HG03571 (cell line): ENCODE results near the gene CHAF1A.

Source experiments
- ATAC-seq: cut with Tn5 transposase; IDR thresholded peaks from one replicate; pipeline ENCODE4 v1.9.1; 2021; ENCODE audit not compliant: unreplicated experiment

CHAF1A gene

DNA sequence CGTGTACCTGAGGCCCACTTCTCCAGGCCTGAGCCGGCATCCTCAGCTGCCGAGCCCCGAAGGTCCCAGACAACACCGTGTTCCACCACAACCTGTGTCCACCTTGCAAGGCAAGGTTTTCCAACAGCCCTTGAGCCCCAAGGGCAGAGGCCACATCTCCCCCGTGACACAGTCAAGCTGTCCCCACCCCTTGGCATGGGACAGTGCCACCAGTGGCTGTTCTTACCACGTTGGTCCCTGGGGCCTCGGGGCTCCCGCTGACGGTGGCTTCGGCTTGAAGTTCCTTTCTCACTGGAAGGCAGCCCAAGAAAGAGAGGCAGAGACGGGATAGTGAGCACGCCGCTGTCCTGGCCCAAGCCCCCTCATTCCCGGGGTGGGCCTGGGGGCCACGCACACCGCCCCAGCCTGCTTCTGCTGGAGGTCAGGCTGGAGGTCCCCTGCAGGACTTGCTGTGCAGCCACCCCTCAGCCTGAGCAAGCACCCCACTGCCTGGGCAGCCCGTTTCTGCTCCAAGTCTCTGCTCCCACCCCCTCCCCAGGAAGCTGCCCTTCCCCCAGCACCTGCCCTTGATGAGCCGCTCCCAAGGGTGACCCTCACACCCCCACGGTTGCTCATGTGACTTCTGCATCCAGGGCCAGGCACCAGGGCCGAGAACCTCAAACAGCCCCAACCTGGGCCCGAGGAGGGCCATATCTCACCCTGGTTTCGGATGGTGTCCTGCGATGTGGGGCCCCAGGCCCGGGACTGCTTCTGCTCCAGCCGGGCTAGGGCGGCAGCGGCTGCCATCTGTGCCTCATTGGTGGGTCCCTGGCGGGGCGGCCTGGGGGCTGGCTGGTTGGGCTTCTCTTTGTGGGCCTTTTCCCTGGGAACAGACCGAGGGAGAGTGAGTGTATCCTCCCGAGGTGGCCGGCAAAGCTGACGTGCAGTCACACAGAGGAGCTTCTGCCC is 51.1 kb downstream of the CHAF1A start:
- no peak for ATAC-seq

GRCh38 chr19:4454747-4455718 is 52.6 kb downstream of the CHAF1A start:
- no peak for ATAC-seq

DNA sequence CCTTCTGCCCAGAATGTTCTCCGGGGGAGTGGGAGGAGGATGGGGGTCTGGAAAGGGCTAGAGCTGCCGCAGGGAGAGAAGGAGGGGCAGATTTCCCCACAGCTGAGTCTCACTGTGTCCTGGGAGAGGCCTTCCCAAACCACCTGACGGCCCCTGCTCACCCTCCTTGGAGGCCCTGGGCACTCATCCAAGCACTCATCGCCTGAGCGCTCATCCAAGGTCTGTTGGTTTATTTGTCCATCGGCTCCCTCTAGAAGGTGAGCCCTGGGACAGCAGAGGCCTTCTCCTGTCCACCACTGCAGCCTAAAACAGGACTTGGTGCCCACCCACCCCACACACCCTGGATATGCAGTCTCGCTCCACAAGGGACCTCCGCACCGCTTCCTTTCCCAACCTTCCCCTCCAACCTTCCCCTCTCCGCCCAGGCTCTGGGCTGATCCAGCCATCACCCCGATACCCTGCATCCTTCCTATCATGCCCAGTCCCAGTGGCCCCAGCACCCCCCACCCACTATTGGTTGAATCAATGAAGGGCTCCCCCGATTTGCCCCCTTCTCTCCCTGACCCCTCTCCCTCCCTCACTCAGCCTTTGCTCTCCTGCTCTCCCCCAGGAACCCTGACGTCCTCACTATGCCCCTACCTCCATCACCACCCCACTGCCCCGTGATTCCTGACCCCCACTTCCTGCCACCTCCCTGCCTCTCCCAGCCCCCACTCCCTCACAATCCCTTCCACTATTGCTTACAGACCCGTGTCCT is 53.5 kb downstream of the CHAF1A start:
- no peak for ATAC-seq

DNA sequence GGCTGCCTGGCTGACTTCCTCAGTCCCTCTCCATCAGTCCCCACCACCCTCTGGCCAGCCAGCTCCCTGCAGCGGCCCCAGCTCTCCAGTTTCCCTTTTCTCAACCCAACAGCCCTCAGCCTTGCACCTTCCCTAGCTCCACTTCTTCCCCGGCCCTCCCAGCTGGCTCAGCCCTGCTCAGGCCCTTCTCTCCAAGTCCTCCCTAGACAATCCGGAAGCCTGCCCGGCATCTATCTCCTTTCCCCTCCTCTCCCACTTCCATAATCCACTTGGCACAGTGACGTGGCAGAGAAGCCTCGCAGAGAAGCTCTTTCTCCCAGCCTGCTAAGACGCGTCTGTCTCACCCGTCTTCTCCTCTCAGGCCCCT is 54.0 kb downstream of the CHAF1A start:
- no peak for ATAC-seq

DNA sequence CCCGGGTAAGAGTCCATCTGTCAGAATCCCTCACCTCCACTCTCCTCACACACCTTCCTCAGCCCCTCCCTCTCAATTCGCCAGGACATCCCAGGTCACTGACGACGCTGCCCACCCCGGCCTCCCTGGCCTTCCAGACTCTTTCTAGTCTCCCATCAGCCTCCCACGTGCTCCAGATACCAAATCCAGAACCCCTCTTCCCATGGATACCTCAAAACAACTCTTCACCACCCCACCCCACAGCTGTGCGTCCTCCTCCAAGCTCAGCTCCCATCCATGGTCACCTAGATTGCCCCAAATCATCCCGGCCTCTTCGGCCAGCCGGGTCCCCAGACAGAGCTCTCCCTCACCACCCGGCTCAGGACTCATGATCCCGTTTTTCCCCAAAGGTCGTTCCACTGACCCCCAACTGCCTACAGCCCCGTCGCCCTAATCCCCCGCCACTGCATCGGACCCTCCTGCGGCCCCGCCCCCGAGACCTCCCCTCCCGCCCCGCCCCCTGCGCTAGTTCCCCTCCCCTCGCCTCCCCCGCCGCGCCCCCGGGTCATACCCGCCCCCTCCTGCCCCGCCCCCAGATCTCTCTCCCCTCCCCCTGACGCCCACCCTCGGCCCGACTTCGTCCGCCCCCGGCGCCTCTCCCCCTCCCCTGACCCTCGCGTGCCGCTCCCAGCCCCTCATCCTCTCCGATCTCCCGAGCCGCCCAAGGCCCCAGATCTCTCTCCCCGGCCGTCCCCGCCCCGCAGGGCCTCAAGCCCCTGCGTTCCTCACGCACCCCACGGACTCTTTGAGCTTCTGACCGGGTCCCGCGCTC is 54.6 kb downstream of the CHAF1A start:
- ATAC-seq, result no peak

GRCh38 chr19:4457654-4458395 is 55.4 kb downstream of the CHAF1A start, which contains the start of gene UBXN6:
TSS of gene UBXN6 (minus strand) at chr19:4457794. CDS start at chr19:4457697, 97 bp downstream.
- peak; percentile 79 for ATAC-seq

- ATAC-seq, result no peak
These were observed 62.6 kb downstream of the CHAF1A start for GRCh38 chr19:4464815-4465581.

DNA sequence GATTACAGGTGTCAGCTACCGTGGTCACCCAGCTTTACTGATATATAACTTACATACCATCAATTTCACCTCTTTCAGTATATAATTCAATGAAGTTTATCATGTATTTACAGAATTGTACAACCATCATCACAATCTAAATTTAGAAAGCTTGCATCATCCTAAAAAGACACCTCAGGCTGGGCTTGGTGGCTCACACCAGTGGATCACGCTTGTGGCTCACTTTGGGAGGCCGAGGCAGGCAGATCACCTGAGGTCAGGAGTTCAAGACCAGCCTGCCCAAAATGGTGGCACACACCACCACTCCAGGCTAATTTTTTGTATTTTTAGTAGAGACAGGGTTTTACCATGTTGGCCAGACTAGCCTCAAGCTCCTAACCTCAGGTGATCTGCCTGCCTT is 65.4 kb downstream of the CHAF1A start:
- ATAC-seq, result no peak

DNA sequence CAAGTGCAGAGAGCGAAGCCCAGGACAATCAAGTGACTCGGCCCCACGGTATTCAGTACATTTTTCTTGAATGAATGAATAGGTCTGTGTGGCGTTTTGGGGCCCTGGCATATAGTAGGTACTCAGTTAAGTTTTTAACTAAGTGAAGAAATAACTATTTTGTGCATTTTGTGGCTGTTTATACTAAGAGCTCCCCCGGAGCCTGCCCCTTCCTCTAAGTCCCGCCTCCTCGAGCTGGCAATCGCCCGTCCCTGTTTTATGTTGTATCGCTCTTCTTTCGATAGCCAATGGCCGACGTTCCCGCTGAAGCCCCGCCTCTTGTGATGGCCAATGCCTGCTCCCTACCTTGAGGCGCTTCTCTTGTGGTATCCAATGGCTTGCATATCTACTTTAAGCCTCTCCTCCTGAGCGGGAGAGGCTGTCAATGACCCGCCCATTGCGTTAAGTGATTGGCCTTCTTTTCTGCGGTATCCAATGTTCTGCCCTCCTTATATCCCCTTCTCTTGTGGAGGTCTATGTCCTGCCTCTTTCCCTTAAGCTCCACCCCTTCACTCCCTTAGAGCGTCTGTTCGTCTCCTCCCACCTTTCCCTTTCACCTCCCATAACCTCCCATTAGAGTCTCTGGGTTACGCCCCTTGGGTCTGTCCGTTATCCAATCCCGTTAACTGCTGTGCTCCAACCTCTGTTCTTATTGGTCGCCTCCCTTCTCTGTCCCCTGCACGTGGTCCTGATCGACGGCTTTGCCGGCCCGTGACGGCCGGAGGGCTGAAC is 69.1 kb downstream of the CHAF1A start:
- ATAC-seq, result peak; percentile 67

DNA sequence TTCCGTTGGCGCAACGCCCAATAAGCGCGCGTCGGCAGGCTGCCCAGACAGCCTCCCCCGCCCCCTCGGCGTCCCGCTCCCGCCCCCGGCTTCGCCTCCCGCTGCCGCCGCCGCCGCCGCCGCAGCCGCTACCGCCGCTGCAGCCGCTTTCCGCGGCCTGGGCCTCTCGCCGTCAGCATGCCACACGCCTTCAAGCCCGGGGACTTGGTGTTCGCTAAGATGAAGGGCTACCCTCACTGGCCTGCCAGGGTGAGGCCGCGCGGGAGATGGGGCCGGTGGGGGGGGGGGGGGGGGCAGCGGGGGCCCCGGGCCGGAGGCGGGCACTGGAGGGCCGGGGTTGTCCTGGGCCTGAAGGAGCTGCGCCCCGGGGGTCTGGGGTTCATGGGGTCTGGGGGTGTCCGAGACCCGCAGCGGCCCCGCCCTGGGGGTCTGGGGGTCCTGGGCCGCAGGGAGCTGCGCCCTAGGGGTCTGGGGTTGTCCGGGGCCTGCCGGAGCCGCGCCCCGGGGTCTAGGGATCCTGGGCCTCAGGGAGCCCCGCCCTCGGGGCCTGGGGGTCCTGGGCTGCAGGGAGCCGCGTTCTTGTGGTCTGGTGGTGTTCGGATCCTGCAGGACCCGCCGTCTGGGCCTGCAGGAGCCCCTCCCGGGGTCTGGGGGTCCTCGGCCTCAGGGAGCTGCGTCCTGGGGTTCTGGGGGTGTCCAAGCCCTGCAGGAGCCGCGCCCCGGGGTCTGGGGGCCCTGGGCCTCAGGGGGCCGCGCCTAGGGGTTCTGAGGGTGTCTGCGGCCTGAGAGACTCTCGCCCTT is 69.9 kb downstream of the CHAF1A start, which contains the start of gene HDGFL2:
HDGFL2 (plus strand) TSS at position 124 of the 801 bp plus-strand sequence; CDS start at position 178, 54 bp downstream.
- ATAC-seq, result peak; percentile 3

DNA sequence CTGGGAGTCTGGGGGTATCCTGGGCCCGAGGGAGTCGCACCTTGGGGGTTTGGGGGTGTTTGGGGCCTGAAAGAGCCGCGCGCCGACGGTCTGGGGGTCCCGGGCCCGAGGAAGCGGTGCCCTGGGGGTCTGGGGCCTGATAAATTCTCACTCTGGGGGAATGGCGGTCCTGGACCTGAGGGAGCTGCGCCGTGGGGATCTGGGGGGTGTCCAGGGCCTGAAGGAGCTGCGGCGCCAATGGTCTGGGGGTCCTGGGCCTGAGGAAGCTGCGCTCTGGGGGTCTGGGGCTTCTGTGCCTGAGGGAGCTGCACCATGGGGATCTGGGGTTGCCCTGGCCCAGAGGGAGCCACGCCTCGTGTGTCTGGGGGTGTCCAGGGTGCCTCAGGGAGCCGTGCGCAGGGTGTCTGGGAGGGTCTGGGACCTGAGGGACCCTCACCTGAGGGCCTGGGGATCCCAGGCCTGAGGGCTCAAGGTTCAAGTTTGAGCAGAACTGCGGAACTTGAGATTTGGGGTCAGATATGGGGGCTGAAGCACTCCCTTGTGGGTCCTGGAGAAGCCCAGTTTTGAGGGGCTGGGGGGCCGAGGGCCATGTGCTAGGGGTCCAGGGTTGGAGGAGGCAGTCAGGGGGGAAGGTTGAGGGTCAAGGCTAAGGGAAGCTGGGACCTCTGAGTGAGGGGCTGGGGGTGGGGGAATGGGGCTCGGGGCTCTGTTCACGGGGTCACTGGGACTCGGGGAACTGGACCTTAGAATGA is 70.7 kb downstream of the CHAF1A start:
- ATAC-seq, result no peak

GRCh38 chr19:4473763-4474513 is 71.5 kb downstream of the CHAF1A start:
- ATAC-seq, result no peak

DNA sequence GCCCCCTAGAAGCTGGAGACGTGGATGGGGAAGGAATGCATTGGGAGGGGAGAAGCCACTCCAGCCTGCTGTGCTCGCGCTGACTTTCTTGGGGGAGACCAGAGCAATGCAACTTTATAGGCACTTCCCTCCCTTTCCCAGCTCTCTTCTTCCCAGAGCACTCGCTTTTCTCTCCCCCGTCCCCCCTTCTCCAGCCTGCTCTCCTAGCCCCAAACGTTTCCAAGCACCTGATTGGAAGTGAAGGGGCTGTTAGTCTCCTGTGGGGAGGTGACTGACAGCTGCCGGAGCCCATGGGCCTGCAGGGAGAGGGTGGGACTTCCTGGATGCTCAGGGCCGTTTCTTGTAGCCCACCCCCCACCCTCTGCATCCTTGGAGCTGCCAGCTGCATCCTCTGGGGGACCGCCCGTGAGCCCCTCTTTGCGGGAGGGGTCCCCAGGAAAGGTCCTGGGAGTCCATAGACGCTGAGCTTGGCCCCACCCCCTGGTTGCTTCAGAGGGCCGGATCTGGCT is 72.1 kb downstream of the CHAF1A start:
- no peak for ATAC-seq

- no peak for ATAC-seq
These were observed 74.8 kb downstream of the CHAF1A start for GRCh38 chr19:4477034-4477801.
